Activated naive CD4-positive, alpha-beta T cell treated with anti-CD3 and anti-CD28 coated beads, Interleukin-2, amount 50 U/mL, for 16 hours (primary cell): ENCODE data around the gene NUDT15.
A peak's percentile ranks its signal among the peaks of the same experiment; 100 is the strongest.
"Not testable (repeated sequence)": the region's sequence is repeated elsewhere in the genome, so short reads cannot be mapped to it uniquely, and the experiment has no call there.

Experiments used
- DNase-seq: peaks from one replicate; pipeline ENCODE4 v3.0.0-alpha.2; 2020

NUDT15 gene

GRCh38 chr13:48037346-48038173 lies at the start of gene NUDT15:
TSS of gene NUDT15 (plus strand) at chr13:48037726. CDS start at chr13:48037747, 21 bp downstream.
- peak; percentile 96 for DNase-seq

GRCh38 chr13:47990427-47990826 lies 47.1 kb upstream of the NUDT15 start:
- no peak for DNase-seq

- DNase-seq = no peak
These were observed 46.5 kb upstream of the NUDT15 start for GRCh38 chr13:47990920-47991466.

GRCh38 chr13:47991859-47992258 lies 45.7 kb upstream of the NUDT15 start:
- no peak for DNase-seq

GRCh38 chr13:47997384-47997783 lies 40.1 kb upstream of the NUDT15 start:
- DNase-seq = no peak

GRCh38 chr13:47999973-48000372 lies 37.6 kb upstream of the NUDT15 start:
- DNase-seq = no peak

GRCh38 chr13:48000559-48001113 lies 36.9 kb upstream of the NUDT15 start:
- no peak for DNase-seq

GRCh38 chr13:48001114-48001881 lies 36.2 kb upstream of the NUDT15 start, which contains the start of gene SUCLA2:
TSS of gene SUCLA2 (minus strand) at chr13:48001273. CDS start at chr13:48001269, 4 bp downstream.
- peak; percentile 93 for DNase-seq

GRCh38 chr13:48001999-48002398 lies 35.5 kb upstream of the NUDT15 start:
- DNase-seq = not testable (repeated sequence)

- DNase-seq = no peak
These were observed 33.3 kb upstream of the NUDT15 start for GRCh38 chr13:48004201-48004600.

GRCh38 chr13:48006396-48006795 lies 31.1 kb upstream of the NUDT15 start:
- no peak for DNase-seq

- DNase-seq = no peak
These were observed 28.2 kb upstream of the NUDT15 start for GRCh38 chr13:48009284-48009683.

GRCh38 chr13:48010698-48011097 lies 26.8 kb upstream of the NUDT15 start:
- DNase-seq = no peak

GRCh38 chr13:48012668-48013067 lies 24.9 kb upstream of the NUDT15 start:
- no peak for DNase-seq

GRCh38 chr13:48014359-48014758 lies 23.2 kb upstream of the NUDT15 start:
- no peak for DNase-seq

GRCh38 chr13:48018637-48019036 lies 18.9 kb upstream of the NUDT15 start:
- DNase-seq = no peak

GRCh38 chr13:48019796-48020195 lies 17.7 kb upstream of the NUDT15 start:
- no peak for DNase-seq

GRCh38 chr13:48028066-48028465 lies 9.5 kb upstream of the NUDT15 start:
- no peak for DNase-seq

- DNase-seq = no peak
These were observed 7.7 kb upstream of the NUDT15 start for GRCh38 chr13:48029859-48030258.

GRCh38 chr13:48038761-48039160 lies 1.2 kb downstream of the NUDT15 start:
- no peak for DNase-seq

- no peak for DNase-seq
These were observed 2.5 kb downstream of the NUDT15 start for GRCh38 chr13:48040049-48040448.

GRCh38 chr13:48040896-48041295 lies 3.4 kb downstream of the NUDT15 start:
- no peak for DNase-seq

- DNase-seq = no peak
These were observed 5.4 kb downstream of the NUDT15 start for GRCh38 chr13:48042894-48043293.
